ENCODE data around the gene STYXL2.
A peak's percentile ranks its signal among the peaks of the same experiment; 100 is the strongest.

STYXL2 gene

GRCh38 chr1:167057241-167057688 lies 36.6 kb upstream of the STYXL2 start:
- in situ Hi-C loops (cut with MboI; ENCODE audit: low pct_unique_long_range_greater_than_20kb, low sequenced_read_pairs, unreplicated experiment): no loop called here
- TF ChIP-seq CTCF (IDR thresholded peaks at IDR 0.05; ENCODE audit: extremely low read depth, insufficient read depth, missing control alignments): peak; percentile 72
- peak; percentile 46 for DNase-seq (ENCODE audit: low spot score)

- in situ Hi-C loops (cut with MboI; ENCODE audit: low pct_unique_long_range_greater_than_20kb, low sequenced_read_pairs, unreplicated experiment): no loop called here
- peak; percentile 90 for TF ChIP-seq CTCF (IDR thresholded peaks at IDR 0.05; ENCODE audit: extremely low read depth, insufficient read depth, missing control alignments)
- peak; percentile 61 for DNase-seq (ENCODE audit: low spot score)
Observed at GRCh38 chr1:167059045-167059808, 34.6 kb upstream of the STYXL2 start.

DNA sequence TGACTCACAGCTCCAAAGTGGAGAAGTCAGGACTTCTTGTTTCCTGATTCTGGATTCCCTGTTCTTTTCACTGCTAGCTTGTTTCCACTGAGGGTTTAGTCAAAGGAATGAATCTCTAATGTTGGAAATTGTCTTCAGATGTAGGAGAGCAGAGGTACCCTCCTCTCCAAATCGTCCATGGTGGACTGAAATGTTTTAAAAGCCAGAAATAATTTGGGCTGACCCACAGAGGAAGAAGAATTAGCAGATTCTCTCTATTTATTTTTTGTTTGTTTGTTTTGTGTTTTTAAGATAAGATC lies 34.1 kb upstream of the STYXL2 start:
- in situ Hi-C loops (cut with MboI; ENCODE audit: low pct_unique_long_range_greater_than_20kb, low sequenced_read_pairs, unreplicated experiment): loop anchor here (5.0 to 10.0 kb wide), 3 partner anchors 147 to 475 kb away; no protein-coding TSS in a partner anchor
- no peak for DNase-seq (ENCODE audit: low spot score)
- no peak for TF ChIP-seq CTCF (IDR thresholded peaks at IDR 0.05; ENCODE audit: extremely low read depth, insufficient read depth, missing control alignments)

DNA sequence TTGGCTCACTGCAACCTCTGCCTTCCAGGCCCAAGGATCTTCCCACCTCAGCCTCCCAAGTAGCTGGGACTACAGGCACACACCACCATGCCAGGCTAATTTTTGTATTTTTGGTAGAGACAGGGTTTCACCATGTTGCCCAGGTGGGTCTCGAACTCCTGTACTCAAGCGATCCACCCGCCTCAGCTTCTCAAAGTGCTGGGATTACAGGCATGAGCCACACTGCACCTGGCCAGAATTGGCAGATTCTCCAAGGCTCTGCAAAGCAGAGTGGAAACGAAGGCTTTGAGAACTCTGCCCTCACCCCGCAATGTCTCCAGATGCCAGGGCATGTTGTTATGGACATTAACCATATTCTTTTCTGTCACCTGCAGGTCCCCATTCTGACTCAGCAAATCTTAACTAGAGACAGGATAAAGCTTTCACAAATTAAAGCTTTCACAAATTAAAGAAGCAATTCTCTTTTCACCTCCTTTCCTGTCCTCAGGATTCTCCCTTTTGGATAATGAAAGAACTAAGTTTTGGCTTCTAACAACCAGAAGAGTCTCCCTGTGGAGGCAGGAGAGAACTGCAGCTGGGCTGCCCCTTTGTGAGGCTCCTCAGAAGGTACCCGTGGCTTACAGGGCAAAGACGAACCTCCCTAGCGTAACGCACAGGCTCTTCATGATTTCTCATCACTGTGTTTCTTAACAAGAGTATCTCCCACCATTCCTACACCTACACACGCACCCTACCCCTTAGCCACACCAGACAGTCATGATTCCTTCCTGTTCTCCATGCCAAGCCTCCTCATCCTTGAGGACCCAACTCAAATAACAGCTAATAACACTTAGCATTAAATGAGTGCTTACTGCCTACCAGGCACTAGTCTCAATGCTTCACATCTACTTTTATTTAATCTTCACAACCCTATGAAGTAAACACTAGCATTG lies 33.5 kb upstream of the STYXL2 start:
- in situ Hi-C loops (cut with MboI; ENCODE audit: low pct_unique_long_range_greater_than_20kb, low sequenced_read_pairs, unreplicated experiment): loop anchor here (5.0 to 10.0 kb wide), 3 partner anchors 148 to 474 kb away; no protein-coding TSS in a partner anchor
- no peak for TF ChIP-seq CTCF (IDR thresholded peaks at IDR 0.05; ENCODE audit: extremely low read depth, insufficient read depth, missing control alignments)
- no peak for DNase-seq (ENCODE audit: low spot score)

- in situ Hi-C loops (cut with MboI; ENCODE audit: low pct_unique_long_range_greater_than_20kb, low sequenced_read_pairs, unreplicated experiment): loop anchor here (5.0 to 10.0 kb wide), 3 partner anchors 149 to 474 kb away; no protein-coding TSS in a partner anchor
- no peak for DNase-seq (ENCODE audit: low spot score)
- no peak for TF ChIP-seq CTCF (IDR thresholded peaks at IDR 0.05; ENCODE audit: extremely low read depth, insufficient read depth, missing control alignments)
Observed at GRCh38 chr1:167061073-167061464, 32.8 kb upstream of the STYXL2 start.

DNA sequence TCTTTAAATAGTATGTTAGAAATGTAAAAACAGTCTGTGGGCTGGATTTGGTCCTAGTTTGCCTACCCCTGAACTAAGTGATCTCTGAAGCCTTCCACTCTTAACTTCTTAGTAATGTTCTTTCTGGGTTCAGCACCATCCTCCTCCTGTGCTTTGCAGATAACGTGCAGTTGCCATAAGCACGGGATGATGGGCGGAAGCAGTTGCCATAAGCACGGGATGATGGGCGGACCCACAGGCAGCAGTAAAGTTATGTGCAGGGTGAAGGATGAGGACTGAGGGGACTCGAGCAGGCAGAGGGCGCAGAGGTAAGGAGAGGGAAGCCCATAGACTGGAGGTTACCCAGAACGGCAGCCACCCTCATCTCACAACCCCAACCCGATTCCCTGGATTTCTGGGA lies 29.3 kb upstream of the STYXL2 start:
- TF ChIP-seq CTCF (IDR thresholded peaks at IDR 0.05; ENCODE audit: extremely low read depth, insufficient read depth, missing control alignments): no peak
- in situ Hi-C loops (cut with MboI; ENCODE audit: low pct_unique_long_range_greater_than_20kb, low sequenced_read_pairs, unreplicated experiment): loop anchor here (5.0 to 10.0 kb wide), 3 partner anchors 152 to 470 kb away; no protein-coding TSS in a partner anchor
- DNase-seq (ENCODE audit: low spot score): no peak

All from GM13977 (cell line).